HTR-8/SVneo (cell line): Measurements from ENCODE around the gene CAND1.

Experiments
- DNase-seq: peaks from one replicate; pipeline ENCODE4 v3.0.0; 2011; ENCODE audit warnings: low spot score, mixed read lengths; ENCODE audit not compliant: insufficient read length
- FAIRE-seq: peaks from 2 replicates; lab custom pipeline; 2011; peaks lifted over from hg19 to GRCh38; lab: Jason Lieb, UNC

CAND1 gene

GRCh38 chr12:67268896-67269632 is at the start of gene CAND1:
Gene CAND1 (plus strand): TSS chr12:67269358. CDS start chr12:67269718, 360 bp downstream.
- DNase-seq (peak; percentile 90), FAIRE-seq (no peak)

- FAIRE-seq = peak; percentile 62
Observed at GRCh38 chr12:67220065-67220464, 49.1 kb upstream of the CAND1 start.

GRCh38 chr12:67222302-67222701 is 46.9 kb upstream of the CAND1 start:
- DNase-seq (no peak), FAIRE-seq (no peak)

More at GRCh38 chr12:67220065-67220464, 49.1 kb upstream of the CAND1 start:
- no peak for DNase-seq

GRCh38 chr12:67223225-67223624 is 45.9 kb upstream of the CAND1 start:
- no peak for FAIRE-seq
- no peak for DNase-seq

- FAIRE-seq (no peak), DNase-seq (no peak)
Observed at GRCh38 chr12:67237231-67237630, 31.9 kb upstream of the CAND1 start.

GRCh38 chr12:67239061-67239460 is 30.1 kb upstream of the CAND1 start:
- DNase-seq (no peak), FAIRE-seq (no peak)

- DNase-seq (no peak), FAIRE-seq (no peak)
Observed at GRCh38 chr12:67241482-67241881, 27.7 kb upstream of the CAND1 start.

GRCh38 chr12:67243260-67243659 is 25.9 kb upstream of the CAND1 start:
- no peak for DNase-seq
- no peak for FAIRE-seq

- FAIRE-seq = no peak
Observed at GRCh38 chr12:67245571-67245970, 23.6 kb upstream of the CAND1 start.

GRCh38 chr12:67251012-67251411 is 18.1 kb upstream of the CAND1 start:
- DNase-seq (no peak), FAIRE-seq (no peak)

More at GRCh38 chr12:67245571-67245970, 23.6 kb upstream of the CAND1 start:
- DNase-seq = no peak

- no peak for FAIRE-seq
- no peak for DNase-seq
Observed at GRCh38 chr12:67254372-67255026, 14.7 kb upstream of the CAND1 start.

GRCh38 chr12:67256649-67257048 is 12.5 kb upstream of the CAND1 start:
- FAIRE-seq = no peak
- no peak for DNase-seq

GRCh38 chr12:67263471-67263870 is 5.7 kb upstream of the CAND1 start:
- FAIRE-seq = no peak
- no peak for DNase-seq

GRCh38 chr12:67268335-67268895 is 743 bp upstream of the CAND1 start:
- FAIRE-seq (peak; percentile 81), DNase-seq (peak; percentile 96)

- FAIRE-seq (no peak), DNase-seq (peak; percentile 18)
Observed at GRCh38 chr12:67269633-67270573, 745 bp downstream of the CAND1 start.

- DNase-seq (no peak), FAIRE-seq (no peak)
Observed at GRCh38 chr12:67270622-67271021, 1.5 kb downstream of the CAND1 start.

GRCh38 chr12:67271976-67272375 is 2.8 kb downstream of the CAND1 start:
- FAIRE-seq = no peak
- no peak for DNase-seq

- FAIRE-seq (no peak), DNase-seq (no peak)
Observed at GRCh38 chr12:67274186-67274585, 5.0 kb downstream of the CAND1 start.

- FAIRE-seq (no peak), DNase-seq (no peak)
Observed at GRCh38 chr12:67275380-67275913, 6.3 kb downstream of the CAND1 start.

- no peak for FAIRE-seq
- DNase-seq = no peak
Observed at GRCh38 chr12:67276421-67276820, 7.3 kb downstream of the CAND1 start.
